HK-2 (cell line): ENCODE measurements around the gene ZNF506.
"Not testable (repeated sequence)": the region's sequence is repeated elsewhere in the genome, so short reads cannot be mapped to it uniquely, and the experiment has no call there.

Experiments used
- DNase-seq: peaks from one replicate; pipeline ENCODE4 v3.0.0-alpha.2; 2018; ENCODE audit not compliant: unreplicated experiment

ZNF506 gene

GRCh38 chr19:19745496-19746285, 75.9 kb downstream of the ZNF506 start:
- DNase-seq = no peak

GRCh38 chr19:19744641-19745040, 76.9 kb downstream of the ZNF506 start:
- DNase-seq = no peak

GRCh38 chr19:19743921-19744320, 77.6 kb downstream of the ZNF506 start:
- not testable (repeated sequence) for DNase-seq

DNA sequence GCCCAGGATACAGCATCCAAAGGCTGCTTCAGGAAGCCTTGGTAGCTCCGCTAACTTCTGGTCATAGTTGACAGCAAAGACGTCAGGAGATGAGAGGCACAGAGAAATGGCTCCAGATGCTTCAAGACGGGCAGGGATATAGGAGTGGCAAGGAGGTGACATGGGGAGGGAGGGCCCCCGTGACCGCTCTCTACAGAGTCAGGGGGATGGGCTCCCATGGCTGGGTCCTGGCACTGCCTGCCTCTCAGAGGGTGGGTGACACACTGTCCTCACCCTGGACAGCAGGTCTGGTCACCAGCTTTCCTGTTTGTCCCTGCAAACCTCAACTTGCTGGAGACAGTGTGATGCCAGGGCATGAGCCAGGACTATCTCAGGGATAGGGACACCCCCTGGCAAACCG, 78.4 kb downstream of the ZNF506 start:
- no peak for DNase-seq

DNA sequence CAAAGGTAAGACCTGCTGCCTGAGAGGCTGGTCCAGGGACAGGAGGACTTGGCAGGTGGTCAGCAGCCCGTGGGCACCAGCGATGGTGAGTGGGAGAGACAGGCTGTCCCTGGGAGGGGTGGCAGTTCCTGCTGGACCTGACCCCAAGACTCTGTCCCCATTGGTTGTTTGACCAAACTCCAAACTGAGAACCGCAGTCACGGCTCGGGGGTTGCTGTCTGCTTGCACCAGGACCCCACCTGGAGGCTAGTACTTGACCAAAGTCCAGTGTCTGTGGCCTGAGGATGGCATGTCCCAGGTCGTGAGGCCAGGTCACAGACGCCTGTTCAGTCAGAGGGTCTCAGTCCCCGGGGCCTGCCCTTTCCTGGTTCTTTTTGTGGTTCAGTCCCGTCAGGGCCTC, 78.8 kb downstream of the ZNF506 start:
- DNase-seq = no peak
